ENCODE results near the gene CFC1B. TPM values are rescaled to one million over a fixed set of nuclear protein-coding genes. Genes with fewer than 3 reads are reported as not detected.

The CFC1B gene
- total RNA-seq, 3 donors from 2014 or later = not detected

Other genes starting within 250 kb of the CFC1B start
- 100 to 1,000 TPM in 2 of 3 donors, 10 to 100 TPM in 1; 94.7 to 114 (median 113) TPM for gene IMP4, start 178.3 kb upstream of the CFC1B start, total RNA-seq
- 10 to 100 TPM; 50.8 to 77.1 (median 54.3) TPM for gene PTPN18, start 165.2 kb upstream of the CFC1B start, total RNA-seq
- gene POTEI, start 11.9 kb upstream of the CFC1B start, total RNA-seq = 1 to 10 TPM in 1 of 3 donors, under 1 TPM in 1, not detected in 1; 0.98 to 1.2 TPM
- not detected for gene CFC1, start 78.4 kb downstream of the CFC1B start, total RNA-seq
- gene POTEJ, start 90.2 kb downstream of the CFC1B start, total RNA-seq = not detected
- not detected for gene GPR148, start 207.8 kb downstream of the CFC1B start, total RNA-seq
- gene AMER3, start 234.3 kb downstream of the CFC1B start, total RNA-seq = not detected